HG03064 (cell line): Measurements from ENCODE around the gene HEPN1.

Experiments used
- ATAC-seq: cut with Tn5 transposase; IDR thresholded peaks from one replicate; pipeline ENCODE4 v1.9.1; 2021; ENCODE audit warnings: low read depth; ENCODE audit not compliant: unreplicated experiment

HEPN1 gene

DNA sequence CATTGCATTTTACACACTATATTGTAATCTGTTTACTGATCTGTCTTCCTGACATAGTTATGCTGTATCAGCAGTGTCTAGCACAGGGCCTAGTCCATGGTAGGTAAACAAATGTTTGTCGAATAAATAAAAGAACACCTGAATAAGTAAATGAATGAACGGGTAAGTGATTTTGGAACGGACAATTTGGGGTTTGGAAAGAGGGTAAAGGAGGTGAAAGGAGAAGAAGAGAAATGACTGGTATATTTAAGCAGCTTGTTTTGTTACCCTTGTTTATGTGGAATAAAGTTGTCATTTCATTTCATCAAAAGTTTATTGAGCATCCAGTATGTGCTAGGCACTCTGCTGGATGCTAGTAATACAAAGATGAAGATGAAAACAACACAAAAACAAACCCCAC is at the start of gene HEPN1:
Gene HEPN1, plus strand, starts transcription at position 301 of the 400 bp plus-strand sequence.
- ATAC-seq, result no peak

DNA sequence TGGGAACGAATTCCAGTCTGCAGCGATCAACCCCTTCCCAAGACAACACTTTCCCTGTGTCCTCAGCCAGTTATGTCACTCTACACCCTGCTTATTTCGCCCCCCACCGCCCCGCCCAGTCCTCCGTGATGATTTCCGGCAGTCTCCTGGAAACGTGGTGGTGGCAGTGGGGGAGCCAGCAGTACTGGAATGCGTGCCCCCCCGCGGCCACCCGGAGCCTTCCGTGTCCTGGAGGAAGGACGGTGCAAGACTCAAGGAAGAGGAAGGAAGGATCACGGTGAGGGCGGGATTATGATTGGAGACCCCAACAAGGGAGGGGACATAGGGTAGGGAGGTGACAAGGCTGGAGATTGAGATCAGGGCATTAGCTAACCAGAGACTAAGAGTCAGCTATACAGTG is 49.7 kb upstream of the HEPN1 start:
- no peak for ATAC-seq

DNA sequence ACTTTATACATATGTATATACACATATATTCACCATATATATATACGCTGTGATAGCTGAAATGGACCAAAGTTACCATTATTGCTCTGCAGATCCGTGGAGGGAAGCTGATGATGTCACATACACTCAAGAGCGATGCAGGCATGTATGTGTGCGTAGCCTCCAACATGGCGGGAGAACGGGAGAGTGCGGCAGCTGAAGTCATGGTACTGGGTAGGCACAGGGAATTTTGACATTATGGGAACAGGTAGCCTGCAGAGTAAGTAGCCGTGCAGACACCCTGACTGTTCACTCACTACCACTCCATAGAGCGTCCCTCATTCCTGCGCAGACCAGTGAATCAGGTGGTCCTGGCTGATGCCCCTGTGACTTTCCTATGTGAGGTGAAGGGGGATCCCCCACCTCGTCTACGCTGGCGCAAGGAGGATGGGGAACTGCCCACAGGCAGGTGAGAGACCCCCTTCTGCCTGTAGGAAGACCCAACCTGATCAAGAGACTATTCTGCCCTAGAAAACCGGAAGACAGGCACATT is 49.1 kb upstream of the HEPN1 start:
- ATAC-seq, result no peak

DNA sequence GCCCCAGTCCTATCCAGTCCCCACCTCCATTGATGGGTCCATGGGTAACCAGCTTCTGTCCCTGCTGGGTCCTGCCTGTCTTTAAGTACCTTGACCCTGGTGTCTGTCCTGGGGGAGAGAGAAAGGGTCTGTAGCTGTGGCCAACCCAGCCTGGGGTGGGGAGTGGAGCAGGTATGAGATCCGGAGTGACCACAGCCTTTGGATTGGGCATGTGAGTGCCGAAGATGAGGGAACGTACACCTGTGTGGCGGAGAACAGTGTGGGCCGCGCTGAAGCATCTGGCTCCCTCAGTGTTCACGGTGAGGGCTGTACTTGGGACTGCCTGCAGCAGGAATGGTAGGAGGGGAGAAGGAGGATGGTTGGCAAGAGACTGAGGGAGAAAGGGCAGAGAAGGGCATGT is 48.6 kb upstream of the HEPN1 start:
- ATAC-seq, result no peak

DNA sequence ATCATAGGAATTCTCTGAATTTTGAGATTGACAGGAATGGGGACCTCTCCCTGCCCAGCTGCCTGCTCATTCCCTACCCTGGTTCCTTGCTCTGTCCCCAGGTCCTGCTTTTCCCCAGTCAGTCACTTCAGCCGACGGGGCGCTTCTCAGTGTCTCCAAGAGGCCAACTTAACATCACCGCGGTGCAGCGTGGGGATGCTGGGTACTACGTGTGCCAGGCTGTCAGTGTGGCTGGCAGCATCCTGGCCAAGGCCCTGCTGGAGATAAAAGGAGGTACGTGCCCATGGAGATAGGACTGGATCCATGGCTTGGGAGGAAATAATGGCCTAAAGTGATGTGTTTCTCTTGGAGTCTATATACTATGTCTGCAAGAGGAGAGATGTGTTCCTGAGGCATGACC is 46.8 kb upstream of the HEPN1 start:
- no peak for ATAC-seq

DNA sequence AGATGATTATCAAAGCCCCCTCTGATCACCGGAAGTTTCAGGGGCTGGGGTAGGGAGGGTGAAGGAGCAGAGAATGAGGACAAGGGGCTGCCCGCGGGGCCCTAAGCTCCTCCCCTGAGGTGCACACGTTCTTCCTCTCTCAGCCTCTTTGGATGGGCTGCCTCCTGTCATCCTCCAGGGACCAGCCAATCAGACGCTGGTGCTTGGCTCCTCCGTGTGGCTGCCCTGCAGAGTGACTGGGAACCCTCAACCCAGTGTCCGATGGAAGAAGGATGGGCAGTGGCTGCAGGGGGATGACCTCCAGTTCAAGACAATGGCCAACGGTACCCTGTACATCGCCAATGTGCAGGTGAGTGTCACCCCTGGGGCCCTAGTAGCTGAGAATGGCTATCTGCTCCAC is 46.3 kb upstream of the HEPN1 start:
- ATAC-seq, result no peak

DNA sequence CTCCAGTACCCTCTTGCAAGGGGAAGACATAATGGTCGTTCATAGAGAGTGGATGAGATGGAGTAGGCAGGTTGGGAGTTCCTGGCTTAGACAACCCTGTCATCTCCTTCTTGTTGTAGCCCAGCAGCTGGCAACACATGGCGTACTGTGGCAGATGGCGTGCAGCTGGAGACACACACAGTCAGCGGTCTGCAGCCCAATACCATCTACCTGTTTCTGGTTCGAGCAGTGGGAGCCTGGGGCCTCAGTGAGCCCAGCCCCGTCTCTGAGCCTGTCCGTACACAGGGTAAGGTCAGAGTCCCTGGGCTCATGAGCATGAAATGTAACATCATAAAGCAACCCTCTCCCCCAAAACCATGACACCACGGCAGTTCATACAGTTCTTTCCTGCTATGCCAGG is 45.1 kb upstream of the HEPN1 start:
- no peak for ATAC-seq

DNA sequence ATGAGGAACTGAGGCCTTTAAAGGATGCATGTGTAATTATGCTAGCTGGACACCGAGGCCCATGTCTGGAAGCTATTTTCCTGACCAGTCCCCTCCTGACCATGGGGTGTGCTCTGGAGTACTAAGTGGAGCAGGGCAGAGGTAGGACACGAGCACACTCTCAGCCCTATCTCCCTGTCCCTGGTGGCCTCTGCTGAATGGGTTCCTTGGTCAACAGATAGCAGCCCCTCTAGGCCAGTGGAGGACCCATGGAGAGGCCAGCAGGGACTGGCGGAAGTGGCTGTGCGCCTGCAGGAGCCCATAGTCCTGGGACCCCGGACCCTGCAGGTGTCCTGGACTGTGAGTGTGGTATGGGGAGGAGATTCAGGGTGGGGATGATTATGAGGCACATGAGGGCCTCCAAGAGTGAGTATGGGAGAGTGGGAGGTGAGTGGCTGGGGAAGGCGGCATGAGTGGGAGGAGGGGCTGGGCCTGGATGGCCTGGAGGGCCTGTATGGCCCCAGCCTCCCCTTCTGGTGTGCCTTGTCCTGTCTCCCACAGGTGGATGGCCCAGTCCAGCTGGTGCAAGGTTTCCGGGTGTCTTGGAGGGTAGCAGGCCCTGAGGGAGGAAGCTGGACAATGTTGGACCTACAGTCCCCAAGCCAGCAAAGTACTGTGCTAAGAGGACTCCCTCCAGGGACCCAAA is 44.3 kb upstream of the HEPN1 start:
- ATAC-seq, result no peak

DNA sequence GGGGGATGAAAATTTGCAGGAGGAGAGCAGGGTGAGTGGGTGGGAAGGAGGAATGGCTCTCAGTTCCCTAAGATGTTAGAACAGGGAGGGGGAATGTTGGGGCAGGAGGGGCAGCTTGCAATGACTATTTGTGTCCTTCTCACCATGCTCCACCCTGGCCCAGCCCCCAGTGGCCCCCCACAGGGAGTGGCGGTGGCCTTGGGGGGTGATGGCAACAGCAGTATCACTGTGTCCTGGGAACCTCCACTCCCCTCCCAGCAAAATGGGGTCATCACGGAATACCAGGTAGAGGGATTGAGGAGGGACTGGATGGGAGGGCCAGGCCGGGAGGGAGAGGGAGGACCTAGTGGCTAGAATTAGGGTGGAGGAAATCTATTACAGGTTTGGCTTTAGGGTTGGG is 43.6 kb upstream of the HEPN1 start:
- no peak for ATAC-seq

DNA sequence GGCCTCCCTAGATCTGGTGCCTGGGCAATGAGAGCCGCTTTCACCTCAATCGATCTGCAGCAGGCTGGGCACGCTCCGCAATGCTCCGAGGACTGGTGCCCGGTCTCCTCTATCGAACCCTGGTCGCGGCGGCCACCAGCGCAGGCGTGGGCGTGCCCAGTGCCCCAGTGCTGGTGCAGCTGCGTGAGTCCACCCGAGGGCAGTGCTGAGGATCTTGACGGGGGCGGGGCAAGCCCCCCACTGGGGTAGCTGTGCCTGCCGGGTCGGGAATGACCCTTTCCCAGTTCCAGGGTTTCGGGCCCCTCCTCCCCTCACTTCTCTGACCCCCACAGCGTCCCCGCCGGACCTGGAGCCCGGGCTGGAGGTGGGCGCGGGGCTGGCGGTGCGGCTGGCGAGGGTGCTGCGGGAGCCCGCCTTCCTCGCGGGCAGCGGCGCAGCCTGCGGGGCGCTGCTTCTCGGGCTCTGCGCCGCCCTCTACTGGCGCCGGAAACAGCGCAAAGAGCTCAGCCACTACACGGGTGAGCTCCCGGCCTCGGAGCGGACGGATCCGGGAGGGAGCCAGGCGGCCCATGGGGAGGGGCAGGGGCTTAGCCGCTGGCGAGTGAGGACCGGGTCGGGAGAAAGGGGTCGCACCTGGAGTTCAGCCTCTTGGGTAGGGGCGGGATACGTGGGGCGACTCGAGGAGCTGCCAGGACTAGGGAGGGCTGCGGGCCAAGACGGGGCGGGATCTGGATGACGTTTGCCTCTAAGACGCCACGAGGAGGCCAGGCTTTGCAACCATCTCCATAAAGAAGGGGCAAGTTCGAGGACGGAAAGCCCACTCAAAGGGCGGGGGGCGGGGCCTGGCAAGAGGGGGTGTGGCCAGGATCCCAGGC is 42.9 kb upstream of the HEPN1 start:
- ATAC-seq, result peak; percentile 94

DNA sequence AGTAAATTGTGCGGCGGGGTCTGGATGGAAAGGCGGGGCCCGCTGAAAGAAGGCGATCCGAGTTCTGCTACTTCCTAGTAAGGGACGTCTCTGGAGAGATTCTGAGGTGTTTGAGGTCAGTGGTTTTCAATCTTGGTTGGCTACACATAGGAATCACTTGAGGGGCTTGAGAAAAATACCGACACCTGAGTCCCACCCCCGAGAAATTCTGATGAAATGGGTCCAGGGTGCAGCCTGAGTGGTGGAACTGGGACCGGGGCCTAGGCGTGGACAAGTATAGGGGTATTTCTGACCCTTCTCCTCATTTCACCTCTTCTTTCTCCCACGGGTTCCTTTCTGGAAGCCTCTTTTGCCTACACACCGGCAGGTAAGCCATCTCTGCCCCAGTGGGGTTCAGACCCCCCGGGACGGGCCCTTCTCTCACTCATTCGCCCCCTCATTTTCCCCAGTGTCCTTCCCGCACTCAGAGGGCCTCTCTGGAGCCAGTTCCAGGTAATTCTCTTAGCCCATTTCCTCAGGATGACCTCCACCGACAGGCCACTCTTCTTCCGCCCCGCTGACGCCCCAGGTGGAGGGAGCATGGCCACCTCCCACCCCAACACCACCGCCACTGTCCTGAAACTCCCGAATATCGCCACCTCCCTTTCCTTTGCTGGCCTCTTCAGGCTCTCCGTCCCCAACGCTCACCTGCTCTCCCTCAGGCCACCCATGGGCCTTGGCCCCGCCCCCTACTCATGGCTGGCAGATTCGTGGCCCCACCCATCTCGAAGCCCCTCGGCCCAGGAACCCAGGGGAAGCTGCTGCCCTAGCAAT is 42.0 kb upstream of the HEPN1 start:
- ATAC-seq, result no peak

DNA sequence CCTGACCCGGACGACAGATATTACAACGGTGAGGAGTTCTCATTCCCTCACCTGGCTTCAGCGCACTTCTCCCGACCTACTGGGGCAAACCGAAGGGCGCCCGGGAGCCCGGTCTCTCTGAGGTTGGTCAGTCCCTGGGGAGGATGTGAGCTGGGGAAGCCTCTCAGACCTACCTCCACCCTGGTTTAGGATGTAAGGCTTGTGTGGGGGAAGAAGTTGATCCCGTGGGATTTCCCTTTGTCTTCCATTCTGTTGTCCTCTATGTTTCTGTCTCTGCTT is 41.5 kb upstream of the HEPN1 start:
- ATAC-seq, result no peak

DNA sequence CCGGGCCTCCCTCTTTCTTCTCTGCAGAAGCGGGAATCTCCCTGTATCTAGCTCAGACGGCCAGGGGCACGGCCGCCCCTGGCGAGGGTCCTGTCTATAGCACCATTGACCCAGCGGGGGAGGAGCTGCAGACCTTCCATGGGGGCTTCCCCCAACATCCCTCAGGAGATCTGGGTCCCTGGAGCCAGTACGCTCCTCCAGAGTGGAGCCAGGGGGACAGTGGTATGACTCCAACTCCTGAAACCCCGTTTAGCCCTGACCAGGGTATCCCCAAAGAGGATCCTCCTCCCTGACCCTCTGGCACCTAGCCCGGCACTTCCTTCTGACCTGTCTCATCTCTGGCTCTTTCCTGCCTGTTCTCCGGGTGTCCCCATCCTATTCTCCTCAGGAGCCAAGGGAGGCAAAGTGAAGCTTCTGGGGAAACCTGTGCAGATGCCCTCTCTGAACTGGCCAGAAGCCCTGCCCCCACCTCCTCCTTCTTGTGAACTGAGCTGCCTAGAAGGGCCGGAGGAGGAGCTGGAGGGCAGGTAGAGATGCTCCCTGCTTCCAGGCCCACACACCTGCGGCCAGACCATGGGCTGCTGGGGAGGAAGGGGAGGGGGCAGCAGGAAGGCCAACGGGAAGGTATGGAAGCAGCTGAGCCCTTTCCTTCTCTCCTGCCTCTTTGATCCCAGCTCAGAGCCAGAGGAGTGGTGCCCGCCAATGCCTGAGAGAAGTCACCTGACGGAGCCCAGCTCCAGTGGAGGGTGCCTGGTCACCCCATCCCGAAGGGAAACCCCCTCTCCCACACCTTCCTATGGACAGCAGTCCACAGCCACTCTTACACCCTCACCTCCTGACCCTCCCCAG is 40.9 kb upstream of the HEPN1 start:
- ATAC-seq, result no peak

DNA sequence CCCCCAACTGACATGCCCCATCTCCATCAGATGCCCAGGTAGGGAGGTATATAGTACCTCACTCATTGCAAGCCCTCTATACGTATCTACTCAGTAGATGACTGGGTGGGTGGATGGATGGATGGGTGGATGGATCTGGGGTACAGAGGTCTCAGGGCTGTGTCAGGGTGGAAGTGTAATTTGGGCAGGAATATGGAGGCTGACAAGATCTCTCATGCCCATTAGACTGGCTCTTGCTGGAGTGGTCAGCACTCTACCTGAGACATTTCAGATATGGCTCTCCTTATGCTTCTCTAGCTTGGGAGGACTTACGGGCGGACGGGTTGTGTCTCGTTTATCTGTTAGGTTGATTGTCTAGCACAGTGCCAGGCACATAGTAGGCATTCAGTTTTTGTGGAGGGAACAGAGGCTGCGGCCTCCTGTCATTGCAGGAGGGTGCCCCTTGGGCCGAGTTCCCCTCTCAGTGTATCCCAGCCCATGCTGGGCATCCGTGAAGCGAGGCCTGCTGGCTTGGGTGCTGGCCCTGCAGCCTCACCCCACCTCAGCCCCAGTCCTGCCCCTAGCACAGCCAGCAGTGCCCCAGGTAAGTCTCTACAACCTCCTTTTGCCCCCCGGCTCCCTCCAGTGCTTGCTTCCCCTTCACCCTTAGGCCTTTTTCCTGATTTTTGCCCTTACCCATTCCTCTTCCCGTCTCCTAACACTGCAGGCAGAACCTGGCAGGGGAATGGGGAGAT is 40.1 kb upstream of the HEPN1 start:
- no peak for ATAC-seq

DNA sequence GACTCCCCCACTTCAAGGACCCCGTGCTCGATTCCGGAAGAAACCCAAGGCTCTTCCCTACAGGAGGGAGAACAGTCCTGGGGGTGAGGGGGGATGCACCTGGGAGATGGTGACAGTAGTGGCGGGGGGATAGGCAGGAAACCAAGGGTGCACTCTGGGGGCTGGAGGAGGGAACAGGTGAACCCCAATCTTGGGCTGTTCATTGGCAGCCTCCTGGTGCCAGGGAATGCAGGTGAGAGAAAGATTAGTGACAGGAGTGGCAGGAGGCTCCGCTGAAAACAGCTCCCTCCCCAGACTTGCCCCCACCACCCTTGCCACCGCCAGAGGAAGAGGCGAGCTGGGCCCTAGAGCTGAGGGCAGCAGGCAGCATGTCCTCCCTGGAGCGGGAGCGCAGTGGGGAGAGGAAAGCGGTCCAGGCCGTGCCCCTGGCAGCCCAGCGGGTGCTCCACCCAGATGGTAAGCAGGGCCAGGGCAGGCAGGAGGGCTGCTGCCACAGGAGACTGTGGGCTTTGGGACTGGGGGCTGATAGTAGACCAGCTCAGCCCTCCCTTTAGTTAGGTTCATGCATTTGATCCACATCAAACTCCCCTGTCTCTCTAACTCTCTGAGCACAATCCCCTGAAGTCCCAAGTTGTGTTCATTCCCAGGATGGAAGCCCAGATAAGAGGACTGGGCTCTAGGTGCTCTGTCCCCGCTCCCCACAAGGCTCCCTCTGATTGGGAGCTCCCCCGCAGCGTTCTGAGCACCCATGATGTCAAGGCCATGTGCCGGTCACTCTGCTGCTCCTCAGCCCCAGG is 39.4 kb upstream of the HEPN1 start:
- no peak for ATAC-seq

DNA sequence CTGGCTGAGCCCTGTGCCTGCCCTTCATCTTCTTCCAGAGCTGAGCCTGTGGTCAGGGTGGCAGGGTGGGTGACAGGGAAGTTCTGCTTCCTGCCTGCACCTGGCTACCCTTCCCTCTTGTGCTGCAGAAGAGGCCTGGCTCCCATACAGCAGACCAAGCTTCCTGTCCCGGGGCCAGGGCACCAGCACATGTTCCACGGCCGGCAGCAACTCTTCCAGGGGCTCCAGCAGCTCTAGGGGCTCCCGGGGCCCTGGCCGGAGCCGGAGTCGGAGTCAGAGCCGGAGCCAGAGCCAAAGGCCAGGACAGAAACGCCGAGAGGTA is 38.8 kb upstream of the HEPN1 start:
- ATAC-seq, result no peak

DNA sequence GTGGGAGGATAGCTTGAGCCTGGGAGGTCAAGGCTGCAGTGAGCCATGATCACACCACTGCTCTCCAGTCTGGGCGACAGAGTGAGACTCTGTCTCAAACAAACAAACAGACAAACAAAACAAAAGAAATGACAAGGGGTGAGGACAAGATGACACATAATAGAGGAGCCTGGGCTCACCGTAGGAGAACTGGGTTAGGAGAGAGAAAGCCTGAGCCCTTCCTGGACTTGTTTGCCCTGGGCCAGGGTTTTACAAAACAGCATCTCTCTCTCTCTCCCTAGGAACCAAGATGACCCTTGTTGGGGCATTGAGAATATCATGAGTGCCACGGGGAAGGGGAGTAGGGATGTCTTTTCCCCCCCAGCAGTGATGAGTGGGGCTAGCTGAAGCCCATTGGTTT is 38.1 kb upstream of the HEPN1 start:
- no peak for ATAC-seq

DNA sequence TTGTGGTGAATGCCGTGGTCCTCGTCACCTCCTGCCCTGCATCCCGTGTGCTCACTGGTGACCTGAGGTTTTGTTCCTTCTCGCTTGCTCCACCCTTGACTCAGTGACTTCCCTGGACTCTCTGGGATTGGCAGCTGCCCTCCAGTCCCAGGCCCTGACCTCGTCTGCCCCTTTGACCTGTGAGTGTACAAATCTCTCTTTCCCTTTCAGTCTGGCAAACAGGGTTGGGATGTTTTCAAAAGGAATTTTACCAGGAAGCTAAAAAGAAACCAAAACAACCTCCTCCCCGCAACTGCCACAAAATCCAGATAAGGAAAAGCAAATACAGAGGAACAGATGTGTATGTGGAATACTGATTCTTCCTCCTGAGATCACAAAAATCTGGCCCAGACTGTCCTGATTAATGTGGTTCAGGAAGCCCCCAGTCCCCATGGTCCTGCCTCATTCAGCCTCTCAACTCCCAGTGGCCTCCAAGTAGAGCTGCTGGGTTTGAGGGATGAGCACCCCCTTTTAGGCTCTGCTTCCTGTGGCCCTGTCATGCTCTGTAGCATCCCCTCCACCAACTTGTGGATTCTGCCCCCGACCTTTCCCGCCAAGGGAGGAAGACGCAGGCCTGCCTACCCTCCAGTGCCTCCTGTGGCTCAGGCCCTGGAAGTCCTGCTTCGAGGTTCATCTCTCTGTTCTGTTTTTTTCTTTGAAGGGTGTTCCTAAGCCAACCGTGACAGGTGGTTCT is 36.5 kb upstream of the HEPN1 start:
- ATAC-seq, result no peak
